ENCODE measurements around the gene CNIH3. TPM values are rescaled to one million over a fixed set of nuclear protein-coding genes. Genes with fewer than 3 reads are reported as not detected.
A peak's percentile ranks its signal among the peaks of the same experiment; 100 is the strongest.

Gene CNIH3
- total RNA-seq, 1 experiment from 2014 or later, result 29.1 TPM

- no peak for DNase-seq (ENCODE audit: low read depth)
Measured at GRCh38 chr1:224718470-224719053, 102.4 kb downstream of the CNIH3 start.

DNA sequence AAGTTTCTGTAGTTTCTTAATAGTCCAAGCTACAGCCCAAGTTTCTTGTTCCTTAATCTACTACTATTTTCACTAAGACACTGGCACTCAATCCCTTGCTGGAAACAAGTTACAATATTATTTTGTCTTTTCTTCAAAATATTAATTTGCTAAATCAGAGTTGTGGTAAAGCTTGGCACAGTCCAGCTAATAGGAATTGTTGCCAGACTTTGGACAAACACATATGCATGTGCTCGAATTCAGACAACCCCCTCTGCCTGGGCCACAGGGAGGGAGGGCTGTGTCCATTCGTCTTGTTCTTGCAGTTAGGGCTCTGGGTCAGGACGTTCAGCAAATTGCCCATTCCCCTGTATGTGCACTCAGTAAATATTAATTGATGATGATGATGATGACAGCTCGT, 103.6 kb downstream of the CNIH3 start:
- DNase-seq (ENCODE audit: low read depth), result no peak

- DNase-seq (ENCODE audit: low read depth), result no peak
Measured at GRCh38 chr1:224720216-224720615, 104.1 kb downstream of the CNIH3 start.

- no peak for DNase-seq (ENCODE audit: low read depth)
Measured at GRCh38 chr1:224721000-224721399, 104.9 kb downstream of the CNIH3 start.

DNA sequence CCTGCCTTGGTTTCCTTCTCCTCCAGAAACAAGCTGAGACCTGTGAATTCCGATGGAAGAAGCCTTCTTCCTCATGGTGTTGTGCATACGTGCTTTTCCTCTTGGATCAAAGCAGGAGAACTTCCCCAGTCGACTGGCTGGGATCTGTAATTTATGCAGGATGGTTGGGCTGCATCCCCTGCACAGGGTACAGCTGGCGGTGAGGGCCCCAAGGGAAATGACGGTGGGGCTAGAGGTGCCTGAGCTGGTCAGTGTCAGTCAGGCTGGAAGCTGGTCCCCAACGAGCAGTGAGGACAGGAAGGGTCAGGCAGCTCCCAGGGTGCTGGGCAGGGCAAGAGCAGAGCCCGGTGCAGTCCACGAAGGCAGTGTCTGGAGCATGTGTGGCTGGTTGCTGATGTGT, 106.7 kb downstream of the CNIH3 start:
- DNase-seq (ENCODE audit: low read depth), result no peak

DNA sequence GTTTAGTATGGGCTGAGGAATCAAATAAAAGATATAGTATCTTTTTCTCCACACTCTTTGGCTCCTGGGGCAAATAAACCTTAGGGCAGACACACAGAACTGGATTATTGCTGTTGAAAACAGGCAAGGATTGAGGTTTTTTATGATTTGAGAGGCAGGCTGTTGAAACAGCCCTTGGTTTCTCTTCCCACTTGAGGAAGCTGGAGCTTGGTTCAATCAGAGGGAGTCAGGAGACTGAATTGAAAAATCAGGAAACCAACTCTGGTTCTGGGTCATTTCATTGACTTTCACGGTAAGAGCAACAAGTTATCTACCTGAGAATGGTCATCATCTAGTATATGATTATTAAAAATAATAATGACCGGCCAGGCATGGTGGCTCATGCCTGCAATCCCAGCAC, 108.4 kb downstream of the CNIH3 start:
- DNase-seq (ENCODE audit: low read depth), result no peak

- peak; percentile 96 for DNase-seq (ENCODE audit: low read depth)
Measured at GRCh38 chr1:224726441-224727182, 110.5 kb downstream of the CNIH3 start.

DNA sequence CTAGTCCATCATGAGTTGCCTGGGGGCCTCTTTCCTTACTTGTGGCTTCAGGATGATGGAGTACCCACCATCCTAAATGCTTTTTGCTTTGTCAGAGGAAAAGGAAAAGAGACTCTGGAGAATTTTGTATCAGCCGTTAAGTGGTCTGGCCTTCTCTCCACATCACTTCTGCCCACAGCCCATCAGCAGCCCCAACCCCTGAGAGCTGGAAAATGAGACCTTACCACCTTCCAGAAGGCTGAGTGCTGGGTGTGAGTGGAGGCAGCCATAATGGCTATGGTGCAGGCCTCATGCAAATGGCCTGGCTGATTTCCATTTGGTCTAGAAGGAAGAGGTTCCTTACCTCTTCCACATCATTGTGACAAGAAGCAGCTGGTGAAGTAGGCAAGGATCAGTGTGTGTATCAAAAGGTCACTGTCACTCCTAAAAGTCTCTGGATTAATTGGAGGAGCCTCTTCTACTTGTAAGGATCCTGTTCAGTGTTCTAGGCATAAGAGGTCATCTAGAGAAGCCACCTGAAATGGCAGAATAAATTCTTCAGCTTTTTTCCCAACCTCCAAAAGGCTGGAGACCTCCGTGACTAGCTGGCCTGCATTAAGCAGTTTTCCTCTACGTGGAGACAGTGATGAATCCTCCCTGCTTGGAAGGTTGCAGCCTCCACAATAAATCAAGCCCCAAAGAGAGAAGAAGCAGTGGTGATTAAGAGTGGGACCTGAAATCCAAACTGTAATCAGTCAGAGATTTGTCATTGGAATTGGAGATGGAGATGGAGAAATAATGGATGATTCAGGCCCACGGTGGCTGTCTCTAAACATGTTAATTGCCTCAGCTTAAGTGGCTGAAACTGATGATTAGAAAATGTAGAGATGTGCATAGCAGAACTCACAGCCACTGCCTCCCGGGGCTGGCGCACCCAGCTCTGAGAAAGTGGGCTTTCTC, 111.5 kb downstream of the CNIH3 start:
- no peak for DNase-seq (ENCODE audit: low read depth)

GRCh38 chr1:224730540-224730939, 114.4 kb downstream of the CNIH3 start:
- no peak for DNase-seq (ENCODE audit: low read depth)

- DNase-seq (ENCODE audit: low read depth), result no peak
Measured at GRCh38 chr1:224730965-224731364, 114.8 kb downstream of the CNIH3 start.

- DNase-seq (ENCODE audit: low read depth), result no peak
Measured at GRCh38 chr1:224731633-224732032, 115.5 kb downstream of the CNIH3 start.

GRCh38 chr1:224732377-224733026, 116.4 kb downstream of the CNIH3 start:
- DNase-seq (ENCODE audit: low read depth), result no peak

- DNase-seq (ENCODE audit: low read depth), result peak; percentile 12
Measured at GRCh38 chr1:224733027-224733911, 117.2 kb downstream of the CNIH3 start.

DNA sequence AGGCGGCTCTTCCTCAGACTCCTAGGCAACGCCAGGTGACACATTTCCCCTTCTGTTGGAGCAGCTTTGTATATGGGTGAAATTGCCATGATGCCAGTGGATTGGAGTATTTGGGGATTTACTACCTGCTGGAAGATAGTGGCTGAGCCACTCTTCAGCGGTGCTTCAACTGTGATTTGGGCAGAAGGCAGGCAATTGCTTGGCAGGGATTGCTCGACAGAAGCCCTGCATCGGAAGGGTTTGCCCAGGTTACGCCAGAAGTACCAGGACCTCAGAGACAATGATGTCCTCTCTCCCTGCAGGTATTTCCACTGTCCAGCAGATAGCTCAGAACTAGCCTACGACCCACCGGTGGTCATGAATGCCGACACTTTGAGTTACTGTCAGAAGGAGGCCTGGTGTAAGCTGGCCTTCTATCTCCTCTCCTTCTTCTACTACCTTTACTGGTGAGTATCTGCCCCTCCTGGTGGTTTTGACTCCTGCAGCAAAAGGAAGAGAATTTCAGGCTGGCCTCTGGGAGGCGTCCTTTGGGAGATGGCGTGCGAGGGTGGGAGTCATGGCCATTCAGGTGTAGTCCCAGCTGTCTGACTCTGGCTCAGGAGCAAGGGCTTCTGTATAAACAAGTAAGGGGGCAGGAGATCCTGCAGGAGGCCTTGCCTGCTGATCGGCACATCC, 118.3 kb downstream of the CNIH3 start:
- no peak for DNase-seq (ENCODE audit: low read depth)

GRCh38 chr1:224735159-224735558, 119.0 kb downstream of the CNIH3 start:
- no peak for DNase-seq (ENCODE audit: low read depth)

GRCh38 chr1:224736619-224737352, 120.7 kb downstream of the CNIH3 start:
- DNase-seq (ENCODE audit: low read depth), result no peak

- no peak for DNase-seq (ENCODE audit: low read depth)
Measured at GRCh38 chr1:224737353-224737727, 121.2 kb downstream of the CNIH3 start.

DNA sequence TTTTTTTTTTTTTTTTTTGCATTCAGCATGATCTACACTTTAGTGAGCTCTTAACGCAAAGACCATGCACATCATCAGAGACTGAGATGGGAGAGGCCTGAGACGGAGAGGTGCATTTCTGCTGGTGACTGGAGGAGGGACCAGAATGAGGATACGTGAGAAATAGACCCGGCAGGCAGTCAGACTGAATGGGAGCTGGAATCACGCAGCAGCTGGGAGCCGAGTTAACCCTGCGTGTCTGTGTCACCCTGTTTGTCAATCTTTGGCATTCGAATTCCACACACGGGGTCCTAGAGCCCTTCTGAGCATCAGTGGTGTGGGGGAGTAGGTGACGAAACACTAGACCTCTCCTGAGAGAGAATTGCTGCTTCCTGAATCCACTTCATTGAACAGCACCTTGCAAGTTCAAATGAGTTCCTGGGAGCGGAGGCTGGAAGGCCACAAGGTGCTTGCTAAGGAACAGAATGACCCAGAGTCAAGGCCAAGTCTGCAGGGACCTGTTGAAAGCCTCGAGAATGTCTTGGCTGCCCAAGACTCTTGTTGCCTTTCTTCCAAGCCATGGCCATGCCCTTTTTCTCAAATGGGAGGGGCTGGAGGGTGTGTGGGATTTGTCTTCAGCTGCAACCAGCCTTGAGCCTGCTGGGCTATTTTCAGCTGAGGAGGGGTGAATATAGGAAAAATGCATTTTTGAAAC, 123.3 kb downstream of the CNIH3 start:
- no peak for DNase-seq (ENCODE audit: low read depth)
